HUDEP-2 (cell line): Measurements from ENCODE around the gene ERICH4.

Experiments
- DNase-seq, 76 experiments: peaks; one replicate each; lab custom pipeline; 2025; ENCODE audit not compliant: unreplicated experiment in 76 of 76; lab: John Stamatoyannopoulos, UW

The ERICH4 gene

GRCh38 chr19:41413947-41414346 is 29.0 kb upstream of the ERICH4 start:
- no peak for DNase-seq

- no peak for DNase-seq
Observed at GRCh38 chr19:41414461-41414860, 28.5 kb upstream of the ERICH4 start.

GRCh38 chr19:41415154-41415571 is 27.8 kb upstream of the ERICH4 start:
- no peak for DNase-seq

- DNase-seq = no peak
Observed at GRCh38 chr19:41416194-41416674, 26.7 kb upstream of the ERICH4 start.

- DNase-seq = no peak
Observed at GRCh38 chr19:41420101-41420880, 22.7 kb upstream of the ERICH4 start.

- no peak for DNase-seq
Observed at GRCh38 chr19:41421314-41421713, 21.6 kb upstream of the ERICH4 start.

GRCh38 chr19:41421973-41422372 is 21.0 kb upstream of the ERICH4 start:
- no peak for DNase-seq

- no peak for DNase-seq
Observed at GRCh38 chr19:41422456-41422855, 20.5 kb upstream of the ERICH4 start.

GRCh38 chr19:41422955-41423354 is 20.0 kb upstream of the ERICH4 start:
- no peak for DNase-seq

GRCh38 chr19:41424335-41425173 is 18.4 kb upstream of the ERICH4 start:
- no peak for DNase-seq

GRCh38 chr19:41425174-41426115 is 17.5 kb upstream of the ERICH4 start:
- DNase-seq = no peak

GRCh38 chr19:41426116-41426841 is 16.7 kb upstream of the ERICH4 start:
- no peak for DNase-seq

GRCh38 chr19:41426952-41427646 is 15.9 kb upstream of the ERICH4 start, which contains the start of gene B3GNT8:
TSS of gene B3GNT8 (minus strand) at chr19:41427374. CDS start at chr19:41426778, 596 bp downstream.
- DNase-seq = peak in 70 of 76 experiments; percentile 8 to 93 (median 76)

GRCh38 chr19:41427647-41428480 is 15.1 kb upstream of the ERICH4 start:
- DNase-seq = peak in 48 of 76 experiments; percentile 15 to 66 (median 38)

- no peak for DNase-seq
Observed at GRCh38 chr19:41428481-41428859, 14.5 kb upstream of the ERICH4 start.

GRCh38 chr19:41430922-41431321 is 12.0 kb upstream of the ERICH4 start:
- no peak for DNase-seq

- DNase-seq = peak in 17 of 76 experiments; percentile 1 to 45 (median 20)
Observed at GRCh38 chr19:41431426-41432386, 11.2 kb upstream of the ERICH4 start.
